Sciatic nerve (tissue), 1 donor: ENCODE measurements around the gene CLCN1. TPM values are rescaled to one million over a fixed set of nuclear protein-coding genes. Genes with fewer than 3 reads are reported as not detected.

Experiments used
- microRNA-seq: library from miRNA; unstranded; fragments of <30 nt; microRNA quantifications from one replicate; pipeline ENCODE4 v1.2.0, GENCODE V29; 2020
- total RNA-seq: library from RNA; stranded (reverse); fragmentation: NEBNext Ultra II Directional; extraction: Animal tissue kit (Norgen Biotek cat#: 25700); gene quantifications from one replicate; pipeline ENCODE4 v1.2.1, GENCODE V29; 2021
- donor health status: DM: no; HTN: no; CAD: no.

CLCN1 gene
- total RNA-seq, 1 donor from 2014 or later = not detected

Small RNA genes within 50 kb of the gene (microRNA-seq; reads per million reads assigned to microRNA genes)
- gene MIR6892 = not detected

Other genes starting within 250 kb of the CLCN1 start
- gene PIP, start 184.0 kb upstream of the CLCN1 start, total RNA-seq = not detected
- not detected for gene TAS2R39, start 132.7 kb upstream of the CLCN1 start, total RNA-seq
- not detected for gene TAS2R40, start 94.1 kb upstream of the CLCN1 start, total RNA-seq
- 155 TPM for gene GSTK1, start 52.7 kb upstream of the CLCN1 start, total RNA-seq
- 10.9 TPM for gene TMEM139, start 31.2 kb upstream of the CLCN1 start, total RNA-seq
- gene CASP2, start 27.8 kb upstream of the CLCN1 start, total RNA-seq = 33.8 TPM
- gene FAM131B, start 46.6 kb downstream of the CLCN1 start, total RNA-seq = 2.6 TPM
- gene ZYX, start 65.2 kb downstream of the CLCN1 start, total RNA-seq = 178 TPM
- 0.22 TPM for gene EPHA1, start 92.7 kb downstream of the CLCN1 start, total RNA-seq
- gene TAS2R60, start 127.3 kb downstream of the CLCN1 start, total RNA-seq = 0.40 TPM
- not detected for gene TAS2R41, start 161.8 kb downstream of the CLCN1 start, total RNA-seq